ENCODE results near the gene C19orf12.

The C19orf12 gene

GRCh38 chr19:29650772-29651387 is 64.2 kb downstream of the C19orf12 start:
- H3K27me3 ChIP-seq (replicated peaks; ENCODE audit: control insufficient read depth, insufficient read depth, low read length, poor library complexity, severe bottlenecking) = no peaks in the 10 kb centered on the region
- peaks cover 4% of the 10 kb centered on the region for H3K4me1 ChIP-seq (ENCODE audit: control insufficient read depth, insufficient read depth, low read length, poor library complexity, severe bottlenecking)
- H3K9me3 ChIP-seq (ENCODE audit: control insufficient read depth, low read length) = no peaks in the 10 kb centered on the region
- no peaks in the 10 kb centered on the region for H3K36me3 ChIP-seq (ENCODE audit: control insufficient read depth, insufficient read depth, low read length)
- H3K27ac ChIP-seq (ENCODE audit: insufficient read depth, low read length, poor library complexity, severe bottlenecking) = no peak overlapping the region
- H3K4me3 ChIP-seq (ENCODE audit: insufficient read depth, low read depth, low read length, poor library complexity, severe bottlenecking) = no peak overlapping the region
- no peak for DNase-seq

Data from effector memory CD4-positive, alpha-beta T cell (primary cell).